RCC 7860 (cell line): ENCODE results near the gene DAZAP1.

ENCODE experiments used
- DNase-seq: peaks from one replicate; pipeline ENCODE4 v3.0.0-alpha.2; 2015; ENCODE audit warnings: low spot score
- FAIRE-seq: peaks from 2 replicates; lab custom pipeline; 2012; peaks lifted over from hg19 to GRCh38; lab: Jason Lieb, UNC

DAZAP1 gene

GRCh38 chr19:1392939-1393530 is 14.4 kb upstream of the DAZAP1 start:
- no peak for DNase-seq
- FAIRE-seq: no peak

- no peak for DNase-seq
- no peak for FAIRE-seq
These were observed 13.5 kb upstream of the DAZAP1 start for GRCh38 chr19:1393841-1394240.

- no peak for FAIRE-seq
These were observed 12.9 kb upstream of the DAZAP1 start for GRCh38 chr19:1394252-1395193.

DNA sequence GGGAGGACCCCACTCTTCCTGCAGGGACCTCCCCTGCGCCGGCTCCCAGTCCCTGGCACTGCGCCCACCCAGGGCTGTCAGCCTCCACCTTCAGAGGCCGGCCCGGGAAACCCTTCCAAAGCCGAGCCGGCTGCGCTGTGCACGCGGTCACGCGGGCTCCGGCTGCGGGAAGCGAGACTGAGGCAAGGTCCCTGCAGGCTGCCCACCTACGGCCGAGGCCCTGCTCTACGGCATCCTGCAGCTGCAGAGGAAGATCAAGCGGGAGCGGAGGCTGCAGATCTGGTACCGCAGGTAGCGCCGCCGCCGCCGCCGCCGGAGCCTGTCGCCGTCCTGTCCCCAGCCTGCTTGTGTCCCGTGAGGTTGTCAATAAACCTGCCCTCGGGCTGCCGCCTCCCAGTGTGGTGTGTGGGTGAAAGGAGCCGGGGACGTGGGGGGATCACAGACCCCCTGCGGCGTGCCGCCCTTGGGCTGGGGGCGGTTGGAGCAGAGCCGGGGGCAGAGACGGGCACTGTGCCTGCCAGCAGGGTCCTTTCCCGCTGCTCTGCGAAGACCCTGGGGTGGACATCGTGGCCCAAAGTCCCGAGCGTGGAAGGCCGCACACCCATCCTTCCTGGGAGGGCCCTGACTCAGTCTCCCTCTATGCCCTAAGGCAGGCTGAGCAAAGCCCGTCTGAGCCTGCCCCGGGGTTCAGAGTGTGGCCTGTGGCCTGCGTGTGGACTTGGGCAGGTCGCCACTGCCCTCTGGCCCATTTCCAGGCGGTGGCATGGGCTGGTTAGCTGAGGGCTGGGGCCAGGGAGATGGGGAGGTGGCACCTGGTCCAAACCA is 12.0 kb upstream of the DAZAP1 start:
- DNase-seq (no peak), FAIRE-seq (no peak)

More at GRCh38 chr19:1394252-1395193, 12.9 kb upstream of the DAZAP1 start:
- DNase-seq: no peak

DNA sequence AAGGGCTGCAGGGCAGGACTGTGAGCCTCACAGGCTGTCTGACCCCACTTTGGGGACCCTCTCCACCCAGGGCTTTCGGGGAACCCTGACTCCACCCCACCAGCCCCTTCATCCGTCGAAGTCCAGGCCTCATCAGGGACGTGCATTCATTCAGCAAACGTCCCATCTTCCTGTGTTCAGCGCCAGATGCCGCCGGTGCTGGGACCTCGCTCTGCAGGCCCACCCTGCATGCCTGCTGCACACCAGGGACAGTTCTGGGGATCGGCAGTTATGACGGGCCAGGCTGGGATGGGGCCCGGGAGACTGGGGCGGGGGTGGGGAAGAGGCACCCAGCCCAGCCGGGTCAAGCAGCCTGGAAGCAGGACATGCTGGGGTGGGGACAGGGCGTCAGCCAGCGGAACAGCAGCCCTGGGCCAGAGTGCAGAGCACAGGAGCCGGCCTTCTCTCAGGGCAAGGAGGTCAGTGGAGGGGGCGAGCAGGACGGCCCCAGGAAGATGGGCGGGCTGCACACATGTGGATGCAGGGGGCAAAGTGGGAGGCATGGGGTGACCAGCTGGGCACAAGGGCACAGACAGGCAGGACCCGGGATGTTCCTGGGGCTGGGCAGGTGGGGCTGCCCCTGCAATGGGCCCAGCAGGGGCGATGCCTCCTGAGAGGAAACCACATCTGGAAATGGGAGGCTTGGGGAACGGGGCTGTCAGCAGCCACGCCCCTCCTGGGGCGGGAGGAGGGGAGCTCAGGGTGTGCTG is 11.2 kb upstream of the DAZAP1 start:
- FAIRE-seq: no peak
- no peak for DNase-seq

- DNase-seq: no peak
- FAIRE-seq: no peak
These were observed 10.4 kb upstream of the DAZAP1 start for GRCh38 chr19:1396768-1397679.

GRCh38 chr19:1397838-1398237 is 9.5 kb upstream of the DAZAP1 start:
- FAIRE-seq (no peak), DNase-seq (no peak)

- FAIRE-seq (no peak), DNase-seq (no peak)
These were observed 8.3 kb upstream of the DAZAP1 start for GRCh38 chr19:1399079-1399478.

DNA sequence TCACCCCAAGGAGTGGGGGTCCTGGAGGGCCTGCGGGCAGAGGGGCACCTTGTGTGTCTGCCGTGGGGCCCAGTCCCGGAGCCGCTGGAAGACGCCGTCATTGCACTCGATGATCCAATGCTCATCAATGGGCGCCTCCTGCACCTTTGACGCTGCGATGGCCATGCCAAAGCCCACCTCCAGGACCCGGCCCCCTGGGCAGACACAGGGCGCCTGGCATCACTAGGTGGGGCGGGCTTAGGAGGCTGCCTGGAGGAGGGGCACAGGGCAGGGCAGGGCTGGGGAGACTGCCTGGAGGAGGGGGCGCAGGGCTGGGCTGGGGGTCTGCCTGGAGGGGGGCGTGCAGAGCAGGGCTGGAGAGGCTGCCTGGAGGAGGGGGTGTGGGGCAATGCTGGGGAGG is 7.6 kb upstream of the DAZAP1 start:
- FAIRE-seq (no peak), DNase-seq (no peak)

DNA sequence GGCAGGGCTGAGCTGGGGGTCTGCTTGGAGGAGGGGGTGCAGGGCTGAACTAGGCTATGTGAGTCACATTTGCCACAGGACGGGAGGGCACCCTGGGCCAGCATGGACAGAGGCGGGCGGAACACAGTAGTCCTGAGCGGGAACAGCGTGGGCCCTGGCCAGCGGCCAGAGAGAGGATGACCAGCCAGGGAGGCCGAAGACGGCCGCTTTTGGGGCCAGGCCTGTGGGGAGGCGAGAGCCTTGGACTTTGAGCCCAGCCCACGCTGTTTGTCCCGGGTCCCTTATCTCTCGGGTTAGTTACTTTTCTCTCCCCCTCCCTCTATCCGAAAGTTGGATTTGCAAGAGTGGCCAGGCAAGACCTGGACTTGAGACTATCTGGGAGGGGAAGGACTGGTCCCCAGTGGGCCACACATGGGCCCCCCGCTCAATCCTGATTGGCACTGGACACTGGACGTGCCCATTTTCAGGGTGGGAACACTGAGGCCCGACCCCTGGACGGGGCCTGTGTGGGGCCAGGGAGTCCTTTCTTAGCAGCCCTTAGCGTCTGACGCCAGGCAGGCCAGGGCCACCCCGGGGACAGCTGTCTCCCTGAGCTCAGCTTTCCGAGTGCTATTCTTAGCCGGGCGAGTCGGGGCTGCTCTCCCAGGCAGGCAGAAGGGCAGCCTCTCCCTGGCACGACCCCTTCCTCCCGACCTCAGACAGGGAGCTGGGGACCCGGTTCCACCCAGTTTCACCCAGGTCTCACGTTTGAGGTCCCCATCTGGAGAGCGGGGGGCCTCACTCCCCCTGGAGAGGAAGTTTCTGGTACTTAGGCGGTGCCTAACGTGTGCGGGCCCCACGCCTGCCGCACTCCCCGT is 6.9 kb upstream of the DAZAP1 start:
- DNase-seq (peak; percentile 47), FAIRE-seq (no peak)

DNA sequence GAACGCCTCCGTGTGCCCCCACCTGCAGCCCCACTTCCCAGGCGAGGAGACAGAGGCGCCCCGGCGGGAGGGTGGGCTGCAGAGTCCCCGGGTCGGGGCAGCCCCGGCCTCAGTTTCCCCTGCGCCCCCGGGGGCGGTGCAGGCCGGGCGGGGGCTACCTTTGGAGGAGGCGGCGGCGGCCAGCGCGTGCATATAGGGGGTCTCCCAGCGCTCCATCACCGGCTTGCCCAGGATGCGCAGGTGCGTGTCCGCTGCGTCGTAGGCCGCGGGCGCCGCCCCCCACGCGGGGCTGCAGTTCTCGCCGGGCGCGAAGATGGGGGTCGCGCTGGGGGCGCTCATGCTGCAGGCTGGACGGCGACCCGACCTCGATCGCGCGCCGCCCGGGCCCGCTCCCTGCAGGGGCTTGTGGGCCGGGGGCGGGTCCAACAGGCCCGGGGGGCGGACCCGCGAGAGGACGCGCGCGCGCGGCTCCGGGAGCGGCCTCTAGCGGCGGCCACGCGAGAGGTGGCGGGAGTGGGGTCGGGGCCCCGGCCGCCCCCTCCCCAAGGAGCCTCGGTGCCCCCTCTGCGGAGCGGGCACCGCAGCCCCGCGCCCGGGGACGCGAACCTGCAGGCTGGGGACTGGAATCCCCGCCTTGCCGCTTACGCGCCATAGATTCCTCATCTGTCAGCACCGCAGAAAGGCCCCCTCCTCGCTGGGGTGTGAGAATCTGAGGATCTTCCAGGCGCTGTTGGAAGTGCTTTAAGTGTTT is 6.1 kb upstream of the DAZAP1 start, which contains the start of gene GAMT:
GAMT (minus strand) TSS at position 405 of the 751 bp plus-strand sequence; CDS start at position 339, 66 bp downstream.
- DNase-seq (no peak), FAIRE-seq (no peak)

DNA sequence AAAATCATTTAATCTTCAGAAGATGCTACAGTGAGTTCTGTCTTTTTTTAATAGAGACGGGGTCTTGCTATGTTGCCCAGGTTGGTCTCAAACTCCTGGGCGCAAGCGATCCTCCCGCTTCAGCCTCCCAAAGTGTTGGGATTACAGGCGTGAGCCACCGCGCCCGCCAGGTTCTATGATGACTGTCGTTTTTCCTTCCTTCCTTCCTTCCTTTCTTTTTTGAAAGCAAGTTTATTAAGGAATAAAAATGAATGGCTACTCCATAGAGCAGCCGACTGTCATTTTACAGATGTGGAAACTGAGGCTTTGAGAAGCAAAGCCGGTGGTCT is 5.5 kb upstream of the DAZAP1 start:
- FAIRE-seq (no peak), DNase-seq (no peak)

DNA sequence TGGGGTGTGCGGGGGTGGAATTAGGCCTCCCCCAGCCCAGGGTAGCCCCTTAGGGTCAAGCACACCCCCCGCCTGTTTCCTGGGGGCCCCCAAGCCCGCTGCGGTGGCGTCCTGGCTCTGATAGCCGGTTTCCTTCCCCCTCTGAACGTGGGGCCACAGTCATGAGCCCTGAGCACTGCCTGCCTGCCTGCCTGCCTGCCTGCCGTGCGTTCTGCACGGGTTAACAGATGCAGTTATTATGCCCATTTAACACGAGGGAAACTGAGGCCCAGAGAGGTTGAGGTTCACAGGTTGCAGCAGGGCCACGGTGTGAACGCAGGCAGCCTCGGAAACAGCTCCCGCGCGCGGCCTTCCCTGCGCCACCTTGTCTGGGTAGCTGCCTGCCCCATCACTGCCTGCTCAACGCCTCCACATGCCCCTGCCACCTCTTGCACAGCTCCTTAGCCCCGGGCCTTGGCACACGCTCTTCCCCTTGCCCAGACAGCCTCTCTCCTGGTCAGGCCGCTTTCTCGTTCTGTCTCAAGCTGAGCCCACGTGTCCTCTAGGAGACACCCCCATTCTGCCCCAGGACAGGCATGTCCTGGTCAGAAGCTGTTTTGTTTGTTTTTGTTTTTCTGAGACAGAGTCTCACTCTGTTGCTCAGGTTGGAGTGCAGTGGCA is 4.8 kb upstream of the DAZAP1 start:
- DNase-seq (no peak), FAIRE-seq (no peak)

DNA sequence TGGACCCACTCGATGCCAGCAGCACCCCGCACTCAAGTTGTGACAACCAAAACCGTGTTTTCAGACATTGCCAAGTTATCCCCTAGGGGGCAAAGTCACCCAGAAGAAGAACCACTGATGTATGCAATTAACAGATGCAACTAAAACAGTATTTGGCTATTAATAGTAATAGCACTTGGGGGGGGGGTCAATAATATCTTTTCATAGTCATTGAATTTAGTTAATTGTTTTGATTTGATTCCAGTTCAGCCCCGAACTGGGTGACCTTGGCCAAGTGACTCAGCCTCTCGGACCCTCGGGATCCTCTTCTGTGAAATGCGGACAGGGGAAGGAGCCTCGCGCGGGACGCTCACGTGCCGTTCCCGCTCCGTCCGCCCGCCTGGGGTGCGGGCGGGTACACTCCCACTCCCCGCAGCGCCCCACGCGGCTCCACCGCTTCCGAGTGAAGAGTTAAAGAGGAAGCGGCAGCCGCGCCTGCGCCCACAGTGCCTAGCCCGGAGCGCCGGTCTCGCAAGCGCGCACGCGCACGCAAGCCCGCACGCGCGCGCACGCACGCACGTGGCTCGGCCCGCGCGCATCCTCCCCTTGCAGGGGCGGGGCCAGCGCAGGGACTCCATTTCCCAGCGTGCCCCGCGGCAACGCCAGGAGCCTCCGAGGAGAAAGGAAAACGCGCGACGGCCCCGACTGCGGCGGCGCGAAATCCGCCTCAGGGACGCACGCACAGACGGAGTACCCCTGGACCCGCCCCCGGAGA is 435 bp upstream of the DAZAP1 start:
- FAIRE-seq: no peak

GRCh38 chr19:1408300-1409203 is 1.2 kb downstream of the DAZAP1 start:
- FAIRE-seq (no peak), DNase-seq (peak; percentile 30)

More for the DNA sequence above, 435 bp upstream of the DAZAP1 start:
- peak; percentile 95 for DNase-seq
